Neural cell (in vitro differentiated cells): ENCODE measurements around the gene GOLGA6L2. TPM values are rescaled to one million over a fixed set of nuclear protein-coding genes. Genes with fewer than 3 reads are reported as not detected.

Experiments
- H2AFZ ChIP-seq: fragments of 200-600, 300-800 bp; sonication (generic), shearing (Covaris generic); 2 replicates; pipeline ENCODE4 v1.6.0; 2014; ENCODE audit warnings: low read depth, mild to moderate bottlenecking, antibody characterized with exemption, low read length, moderate library complexity
- H3F3A ChIP-seq: fragments of 200-600 bp; shearing (Covaris generic); 2 replicates; pipeline ENCODE4 v1.6.1; 2016; ENCODE audit warnings: mild to moderate bottlenecking, moderate library complexity, mixed read lengths, antibody characterized with exemption, low read length; ENCODE audit not compliant: insufficient read depth, poor library complexity, severe bottlenecking
- H3K27ac ChIP-seq: fragments of 200-600, 300-800 bp; sonication (generic), shearing (Covaris generic); 2 replicates; pipeline ENCODE4 v1.5.1; 2014; ENCODE audit warnings: mild to moderate bottlenecking, low read length, moderate library complexity
- H3K27me3 ChIP-seq: fragments of 300-800, 200-600 bp; sonication (generic), shearing (Covaris generic); 2 replicates; pipeline ENCODE4 v1.6.0; 2014; ENCODE audit warnings: mild to moderate bottlenecking, low read depth, low read length, moderate library complexity; ENCODE audit not compliant: insufficient read depth
- H3K36me3 ChIP-seq: fragments of 300-800, 200-600 bp; sonication (generic), shearing (Covaris generic); 2 replicates; pipeline ENCODE4 v1.5.1; 2014; ENCODE audit warnings: mild to moderate bottlenecking, antibody characterized with exemption, low read length, moderate library complexity; ENCODE audit not compliant: insufficient read depth
- H3K4me2 ChIP-seq: fragments of 300-800, 200-600 bp; sonication (generic), shearing (Covaris generic); 2 replicates; pipeline ENCODE4 v1.6.0; 2014; ENCODE audit warnings: mild to moderate bottlenecking, low read length
- H3K4me3 ChIP-seq: fragments of 300-800, 200-600 bp; sonication (generic), shearing (Covaris generic); 2 replicates; pipeline ENCODE4 v1.5.1; 2014; ENCODE audit warnings: mild to moderate bottlenecking, low read length, moderate library complexity
- H3K79me2 ChIP-seq: fragments of 200-600 bp; shearing (Covaris generic); replicated peaks from 2 replicates; pipeline ENCODE4 v1.6.0; 2014; ENCODE audit warnings: mild to moderate bottlenecking, low read length, moderate library complexity; ENCODE audit not compliant: insufficient read depth
- H3K9ac ChIP-seq: fragments of 300-800, 200-600 bp; sonication (generic), shearing (Covaris generic); 2 replicates; pipeline ENCODE4 v1.6.1; 2016; ENCODE audit warnings: mild to moderate bottlenecking, low read length, mixed read lengths
- H3K9me2 ChIP-seq: fragments of 200-600 bp; shearing (Covaris generic); 2 replicates; pipeline ENCODE4 v1.6.1; 2016; ENCODE audit warnings: mild to moderate bottlenecking, low read length, mixed read lengths; ENCODE audit not compliant: insufficient read depth
- H3K9me3 ChIP-seq: fragments of 200-600, 300-800 bp; sonication (generic), shearing (Covaris generic); 2 replicates; pipeline ENCODE4 v1.6.1; 2016; ENCODE audit warnings: mild to moderate bottlenecking, mixed run types, low read length, moderate library complexity, mixed read lengths
- H4K20me1 ChIP-seq: fragments of 200-600 bp; shearing (Covaris generic); 2 replicates; pipeline ENCODE4 v1.6.1; 2016; ENCODE audit warnings: mild to moderate bottlenecking, mixed run types; ENCODE audit not compliant: insufficient read depth
- CTCF ChIP-seq: fragments of 450-650 bp; IDR thresholded peaks from 2 replicates; pipeline ENCODE4 v1.5.1; 2014; ENCODE audit warnings: antibody characterized with exemption, mild to moderate bottlenecking, moderate library complexity; ENCODE audit not compliant: poor library complexity, severe bottlenecking
- EP300 ChIP-seq: fragments of 450-650 bp; conservative IDR thresholded peaks from 2 replicates; pipeline ENCODE4 v1.6.1; 2014; ENCODE audit warnings: antibody characterized with exemption, mild to moderate bottlenecking, moderate library complexity; ENCODE audit not compliant: poor library complexity, severe bottlenecking
- EZH2 ChIP-seq: fragments of 200-600, 300-800 bp; shearing (Covaris generic), sonication (generic); IDR thresholded peaks from 2 replicates; pipeline ENCODE4 v1.6.1; 2014; ENCODE audit warnings: antibody characterized with exemption, low read length, borderline replicate concordance, mild to moderate bottlenecking; ENCODE audit not compliant: insufficient read depth, poor library complexity, severe bottlenecking
- MXI1 ChIP-seq: fragments of 450-650 bp; conservative IDR thresholded peaks from 2 replicates; pipeline ENCODE4 v1.6.1; 2014; ENCODE audit warnings: antibody characterized with exemption, mild to moderate bottlenecking; ENCODE audit not compliant: poor library complexity, severe bottlenecking
- POLR2AphosphoS5 ChIP-seq: IDR thresholded peaks from 2 replicates; pipeline ENCODE4 v1.6.1; 2012
- RAD21 ChIP-seq: fragments of 450-650 bp; conservative IDR thresholded peaks from 2 replicates; pipeline ENCODE4 v1.6.1; 2014; ENCODE audit warnings: antibody characterized with exemption, mild to moderate bottlenecking, moderate library complexity
- REST ChIP-seq: IDR thresholded peaks from 2 replicates; pipeline ENCODE4 v1.6.1; 2012; ENCODE audit warnings: borderline replicate concordance
- SMC3 ChIP-seq: fragments of 450-650 bp; conservative IDR thresholded peaks from 2 replicates; pipeline ENCODE4 v1.6.1; 2014; ENCODE audit warnings: antibody characterized with exemption, mild to moderate bottlenecking, moderate library complexity; ENCODE audit not compliant: poor library complexity
- TAF1 ChIP-seq: IDR thresholded peaks from 2 replicates; pipeline ENCODE4 v1.6.1; 2012; ENCODE audit warnings: low read depth
- polyA plus RNA-seq: library from polyadenylated mRNA; depleted of rRNA; stranded (reverse); fragments of >200 nt; gene quantifications from 2 replicates; pipeline ENCODE4 v1.2.3, GENCODE V29; 2014

GOLGA6L2 gene
- polyA plus RNA-seq, 1 donor from 2014 or later: not detected

GRCh38 chr15:23439513-23439912, 7.5 kb downstream of the GOLGA6L2 start:
- Histone ChIP-seq H2AFZ (no peak overlapping the region), H3K9me3 (no peaks in the 10 kb centered on the region), H3K79me2 (no peaks in the 10 kb centered on the region), H3K9me2 (no peaks in the 10 kb centered on the region), H4K20me1 (no peaks in the 10 kb centered on the region), H3K27ac (no peak overlapping the region), H3F3A (no peaks in the 10 kb centered on the region), H3K27me3 (no peaks in the 10 kb centered on the region), H3K4me3 (no peak overlapping the region), H3K9ac (no peak overlapping the region), H3K4me2 (no peak overlapping the region), H3K36me3 (no peaks in the 10 kb centered on the region)
- TF ChIP-seq CTCF (no peak), EP300 (no peak), TAF1 (no peak), POLR2AphosphoS5 (no peak), SMC3 (no peak), MXI1 (no peak), REST (no peak), EZH2 (no peak), RAD21 (no peak)

- Histone ChIP-seq H4K20me1 (no peaks in the 10 kb centered on the region), H3K27me3 (no peaks in the 10 kb centered on the region), H3F3A (no peaks in the 10 kb centered on the region), H3K9me2 (no peaks in the 10 kb centered on the region), H3K4me3 (no peak overlapping the region), H3K27ac (no peak overlapping the region), H2AFZ (no peak overlapping the region), H3K4me2 (no peak overlapping the region), H3K9ac (no peak overlapping the region), H3K36me3 (no peaks in the 10 kb centered on the region), H3K79me2 (no peaks in the 10 kb centered on the region), H3K9me3 (no peaks in the 10 kb centered on the region)
- no peak for TF ChIP-seq POLR2AphosphoS5
- TF ChIP-seq EZH2: no peak
- TF ChIP-seq RAD21: no peak
Observed at GRCh38 chr15:23438816-23439466, 8.1 kb downstream of the GOLGA6L2 start.
